NCI-H1105 treated with DMSO at 0.1 percent for 48 hours (cell line): ENCODE measurements around the gene C1QTNF2.
"Not testable (repeated sequence)": the region's sequence is repeated elsewhere in the genome, so short reads cannot be mapped to it uniquely, and the experiment has no call there.

Experiments used
- DNase-seq: peaks from one replicate; lab custom pipeline; 2025; lab: John Stamatoyannopoulos, UW

Gene C1QTNF2

GRCh38 chr5:160342413-160342941 lies 27.9 kb downstream of the C1QTNF2 start:
- DNase-seq, result no peak

GRCh38 chr5:160341309-160341870 lies 29.0 kb downstream of the C1QTNF2 start:
- no peak for DNase-seq

GRCh38 chr5:160340513-160340912 lies 29.9 kb downstream of the C1QTNF2 start:
- not testable (repeated sequence) for DNase-seq

DNA sequence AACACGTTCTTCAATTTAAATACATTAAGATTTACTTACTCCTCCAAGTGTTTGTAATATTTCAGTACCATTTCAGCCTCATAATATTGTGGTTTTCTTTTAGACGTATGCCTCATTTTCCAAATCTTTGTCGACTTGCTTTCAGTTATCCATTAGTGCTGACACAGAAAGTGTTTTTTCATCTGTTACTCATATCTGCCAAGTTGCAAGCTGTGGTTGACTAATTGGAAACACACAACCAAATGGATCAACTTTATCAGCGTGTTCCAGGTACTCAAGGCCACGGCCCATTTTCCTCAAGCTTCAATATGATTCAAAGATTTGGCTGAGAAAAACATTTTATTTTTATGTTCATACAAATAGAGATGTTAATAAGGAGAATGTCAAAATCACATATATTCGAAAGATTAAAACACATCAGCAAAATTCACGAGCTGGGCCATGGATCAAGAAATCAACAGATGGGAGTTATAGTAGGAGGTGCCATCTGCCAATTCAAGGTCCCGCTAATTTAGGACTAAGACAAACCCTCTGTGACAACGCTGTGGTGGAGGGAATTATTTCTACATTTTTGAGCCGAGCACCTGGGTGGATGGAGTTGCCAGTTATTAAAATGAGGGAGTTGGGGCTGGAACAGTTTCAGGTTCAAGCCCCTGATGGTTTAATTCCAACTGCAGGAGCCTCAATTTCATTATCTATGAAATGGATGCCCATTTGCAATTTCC lies 30.9 kb downstream of the C1QTNF2 start:
- DNase-seq, result no peak

GRCh38 chr5:160334716-160335115 lies 35.7 kb downstream of the C1QTNF2 start:
- not testable (repeated sequence) for DNase-seq

- DNase-seq, result no peak
Measured at GRCh38 chr5:160333721-160334120, 36.7 kb downstream of the C1QTNF2 start.

GRCh38 chr5:160330212-160330611 lies 40.2 kb downstream of the C1QTNF2 start:
- no peak for DNase-seq

DNA sequence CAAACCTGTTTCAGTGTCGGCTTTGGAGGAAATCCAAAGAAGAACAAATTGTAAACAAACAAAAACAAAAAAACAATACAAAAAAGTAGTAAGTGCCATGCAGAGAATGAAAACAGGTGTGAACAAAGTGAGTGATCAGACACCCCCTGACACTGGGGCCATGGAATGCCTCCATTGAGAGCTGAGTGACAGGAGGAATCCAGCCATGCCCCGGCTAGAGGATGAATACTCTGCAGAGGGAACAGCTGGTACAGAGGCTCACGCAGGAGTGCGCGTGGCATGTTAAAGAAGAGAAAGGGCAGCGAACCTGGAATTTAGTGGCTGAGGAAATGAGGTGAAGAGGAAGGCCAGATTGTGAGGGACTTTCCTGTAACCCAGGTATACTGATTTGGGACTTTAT lies 42.6 kb downstream of the C1QTNF2 start:
- DNase-seq, result no peak

DNA sequence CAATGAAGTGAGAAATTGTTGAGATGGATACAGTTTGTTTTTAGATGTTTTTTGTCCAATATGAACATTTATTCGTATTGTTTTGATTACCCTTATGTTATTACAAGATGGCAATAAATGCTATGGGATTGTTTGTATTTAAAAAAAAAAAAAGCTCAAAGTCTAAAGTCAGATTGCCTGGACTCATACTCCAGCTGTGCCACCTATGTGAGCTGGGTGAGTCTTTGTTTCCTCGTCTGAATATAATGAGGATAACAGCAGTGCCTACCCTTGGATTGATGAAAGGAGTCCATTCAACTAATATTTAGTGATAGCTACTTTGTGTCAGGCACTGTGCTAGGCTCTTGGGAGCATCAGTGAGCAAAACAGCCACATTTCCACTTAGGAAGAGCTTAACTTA lies 43.4 kb downstream of the C1QTNF2 start:
- no peak for DNase-seq

DNA sequence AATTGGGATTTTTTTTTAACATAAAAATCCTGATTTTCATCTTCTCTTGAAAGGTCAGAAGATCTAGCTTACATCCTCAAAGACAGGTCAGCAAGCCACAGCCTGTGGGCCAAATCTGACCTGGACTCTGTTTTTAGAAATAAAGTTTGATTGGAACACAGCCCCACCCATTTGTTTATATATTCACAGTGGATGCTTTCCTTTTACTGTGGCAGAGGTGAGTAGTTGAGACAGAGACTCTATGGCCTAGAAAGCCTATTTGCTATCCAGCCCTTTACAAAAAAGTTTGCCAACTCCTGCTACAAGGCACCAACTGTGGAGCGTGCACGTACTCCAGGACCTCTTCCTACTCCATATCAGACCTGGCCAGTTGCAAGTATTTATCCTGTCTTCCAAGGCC lies 44.7 kb downstream of the C1QTNF2 start:
- no peak for DNase-seq

DNA sequence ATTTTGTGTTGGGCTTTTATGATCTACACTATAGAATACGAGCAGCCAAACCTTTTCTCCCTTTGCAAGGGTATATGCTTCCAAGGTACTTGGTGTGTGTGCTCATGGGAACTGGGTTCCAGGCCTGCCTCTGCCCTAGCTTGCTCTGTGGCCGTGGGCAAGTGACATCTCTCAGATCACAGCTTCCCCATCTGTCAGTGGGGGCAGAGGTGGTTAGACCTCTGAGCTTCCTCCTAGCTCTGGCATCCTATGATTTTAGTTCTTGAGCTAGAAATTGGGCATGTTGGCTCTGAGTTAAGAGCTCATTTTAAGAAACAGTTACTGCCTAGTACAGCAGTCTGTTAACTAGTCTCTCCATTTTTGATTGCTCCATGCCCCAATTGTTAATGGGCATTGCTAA lies 45.5 kb downstream of the C1QTNF2 start:
- DNase-seq, result no peak

GRCh38 chr5:160318409-160318808 lies 52.0 kb downstream of the C1QTNF2 start:
- no peak for DNase-seq

GRCh38 chr5:160317434-160317833 lies 53.0 kb downstream of the C1QTNF2 start:
- no peak for DNase-seq

- DNase-seq, result no peak
Measured at GRCh38 chr5:160315968-160316367, 54.5 kb downstream of the C1QTNF2 start.

- DNase-seq, result peak; percentile 35
Measured at GRCh38 chr5:160312960-160313727, 57.3 kb downstream of the C1QTNF2 start.

DNA sequence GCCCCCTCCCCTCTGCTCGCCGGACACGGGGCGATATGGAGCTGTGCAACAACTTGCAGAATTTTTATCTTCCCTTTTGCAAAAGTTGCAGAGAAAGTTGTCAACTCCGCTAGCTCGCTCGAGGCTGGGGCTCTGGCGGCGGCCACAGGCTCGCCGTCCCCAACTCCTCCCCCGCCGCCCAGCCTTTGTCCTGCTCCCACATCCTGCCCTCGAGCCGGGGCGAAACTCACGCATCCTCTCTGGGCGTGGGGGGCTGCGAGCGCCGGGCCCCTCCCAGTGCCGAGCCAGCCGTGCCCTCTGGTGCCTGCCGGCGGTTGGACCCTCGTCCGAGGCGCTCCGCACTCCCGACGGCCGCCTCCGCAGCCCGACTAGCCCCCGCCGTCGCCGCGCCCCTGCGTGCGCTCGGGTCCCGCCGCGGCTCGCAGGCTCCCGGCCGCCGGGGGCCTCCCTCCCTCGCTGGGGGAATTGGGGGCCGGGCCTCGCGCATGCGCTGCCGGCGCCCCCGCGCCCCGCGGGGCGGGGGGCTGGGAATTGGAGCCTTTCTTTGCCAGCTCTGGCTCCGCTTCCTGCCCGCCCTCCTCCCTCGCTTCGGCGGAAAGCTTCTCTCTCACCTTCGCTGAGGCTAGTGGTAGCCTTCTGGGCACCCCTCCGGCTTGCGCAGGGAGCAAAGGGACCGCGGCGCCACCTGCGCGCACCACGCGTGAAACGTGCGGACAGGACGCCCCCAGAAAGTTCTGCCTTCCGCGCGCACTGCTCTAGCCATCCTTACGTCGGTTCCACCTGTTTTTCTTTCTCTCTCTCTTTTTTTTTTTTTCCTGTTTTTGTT lies 58.1 kb downstream of the C1QTNF2 start, which contains the start of gene CCNJL:
Gene CCNJL, minus strand, starts transcription at position 431 of the 826 bp plus-strand sequence. CDS start 641 bp downstream, outside the sequence.
- peak; percentile 46 for DNase-seq

GRCh38 chr5:160311491-160312133 lies 58.8 kb downstream of the C1QTNF2 start:
- DNase-seq, result no peak

DNA sequence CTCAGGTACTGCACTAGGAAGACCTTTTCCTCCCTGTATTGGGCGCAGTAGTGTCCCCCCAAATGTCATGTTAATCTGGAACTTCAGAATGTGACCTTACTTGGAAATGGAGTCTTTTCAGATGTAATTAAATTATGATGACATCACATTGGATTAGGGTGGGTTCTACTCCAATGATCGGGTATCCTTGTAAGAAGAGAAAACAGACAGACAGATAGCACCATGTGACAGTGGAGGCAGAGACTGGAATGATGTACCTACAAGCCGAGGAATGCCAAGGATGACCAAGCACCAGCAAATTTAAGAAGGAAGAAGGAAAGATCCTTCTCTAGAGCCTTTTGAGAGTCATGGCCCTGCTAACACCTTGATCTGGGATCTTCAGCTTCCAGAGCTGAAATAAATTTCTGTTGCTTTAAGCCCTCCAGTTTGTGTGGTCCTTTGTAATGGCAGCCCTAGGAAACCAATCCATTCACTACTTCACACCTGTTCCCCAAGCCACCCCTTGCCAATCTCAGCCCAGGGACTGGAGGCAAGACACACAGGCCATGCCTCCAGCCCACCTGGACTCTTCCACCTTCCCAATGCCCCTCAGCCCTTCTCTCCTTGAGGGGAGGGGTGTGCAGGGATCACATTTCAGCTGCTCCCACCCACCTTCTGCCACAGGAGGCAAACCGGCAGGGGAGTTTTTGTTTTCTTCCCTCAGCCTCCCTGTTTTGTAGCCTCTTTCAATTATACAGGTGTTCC lies 59.7 kb downstream of the C1QTNF2 start:
- no peak for DNase-seq

DNA sequence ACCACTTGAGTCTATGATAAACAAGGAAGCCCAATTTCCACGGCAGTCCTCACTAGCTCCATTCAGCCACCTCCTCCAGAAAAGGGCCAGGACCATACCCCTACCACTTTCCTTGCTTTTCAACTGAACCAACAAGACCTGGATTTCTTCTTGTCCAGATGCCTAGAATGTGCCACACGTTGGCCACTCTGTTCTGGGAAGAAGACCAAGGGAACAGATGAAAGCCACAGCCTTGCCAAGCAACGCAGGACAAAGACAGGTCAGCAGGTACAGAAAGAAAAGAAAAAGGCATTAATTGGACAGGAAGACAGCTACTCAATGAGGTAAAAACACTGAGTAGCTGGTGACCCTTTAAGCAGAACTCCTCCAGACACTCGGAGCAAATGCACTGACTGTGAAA lies 60.3 kb downstream of the C1QTNF2 start:
- no peak for DNase-seq

GRCh38 chr5:160306696-160307095 lies 63.7 kb downstream of the C1QTNF2 start:
- DNase-seq, result no peak

- no peak for DNase-seq
Measured at GRCh38 chr5:160305319-160305718, 65.1 kb downstream of the C1QTNF2 start.
